GM12864 (cell line): ENCODE results near the gene NCOA5.

ENCODE experiments used
- DNase-seq: peaks from one replicate; pipeline ENCODE4 v3.0.0-alpha.2; 2011; ENCODE audit warnings: low read depth
- H3K4me3 ChIP-seq: 2 replicates; pipeline ENCODE4 v1.5.1; 2011; ENCODE audit warnings: mild to moderate bottlenecking, low read depth, low read length, control low read depth
- TF ChIP-seq, protein P1 (sequence below): IDR thresholded peaks from 2 replicates; pipeline ENCODE4 v1.5.1; 2011; ENCODE audit warnings: low read depth, mild to moderate bottlenecking, moderate library complexity, low read length, control low read depth, inconsistent platforms; ENCODE audit errors: missing control alignments

NCOA5 gene

GRCh38 chr20:46031701-46032254, 58.0 kb downstream of the NCOA5 start:
- TF ChIP-seq, protein P1, sequence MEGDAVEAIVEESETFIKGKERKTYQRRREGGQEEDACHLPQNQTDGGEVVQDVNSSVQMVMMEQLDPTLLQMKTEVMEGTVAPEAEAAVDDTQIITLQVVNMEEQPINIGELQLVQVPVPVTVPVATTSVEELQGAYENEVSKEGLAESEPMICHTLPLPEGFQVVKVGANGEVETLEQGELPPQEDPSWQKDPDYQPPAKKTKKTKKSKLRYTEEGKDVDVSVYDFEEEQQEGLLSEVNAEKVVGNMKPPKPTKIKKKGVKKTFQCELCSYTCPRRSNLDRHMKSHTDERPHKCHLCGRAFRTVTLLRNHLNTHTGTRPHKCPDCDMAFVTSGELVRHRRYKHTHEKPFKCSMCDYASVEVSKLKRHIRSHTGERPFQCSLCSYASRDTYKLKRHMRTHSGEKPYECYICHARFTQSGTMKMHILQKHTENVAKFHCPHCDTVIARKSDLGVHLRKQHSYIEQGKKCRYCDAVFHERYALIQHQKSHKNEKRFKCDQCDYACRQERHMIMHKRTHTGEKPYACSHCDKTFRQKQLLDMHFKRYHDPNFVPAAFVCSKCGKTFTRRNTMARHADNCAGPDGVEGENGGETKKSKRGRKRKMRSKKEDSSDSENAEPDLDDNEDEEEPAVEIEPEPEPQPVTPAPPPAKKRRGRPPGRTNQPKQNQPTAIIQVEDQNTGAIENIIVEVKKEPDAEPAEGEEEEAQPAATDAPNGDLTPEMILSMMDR = no peak
- no peak overlapping the region for H3K4me3 ChIP-seq
- no peak for DNase-seq

DNA sequence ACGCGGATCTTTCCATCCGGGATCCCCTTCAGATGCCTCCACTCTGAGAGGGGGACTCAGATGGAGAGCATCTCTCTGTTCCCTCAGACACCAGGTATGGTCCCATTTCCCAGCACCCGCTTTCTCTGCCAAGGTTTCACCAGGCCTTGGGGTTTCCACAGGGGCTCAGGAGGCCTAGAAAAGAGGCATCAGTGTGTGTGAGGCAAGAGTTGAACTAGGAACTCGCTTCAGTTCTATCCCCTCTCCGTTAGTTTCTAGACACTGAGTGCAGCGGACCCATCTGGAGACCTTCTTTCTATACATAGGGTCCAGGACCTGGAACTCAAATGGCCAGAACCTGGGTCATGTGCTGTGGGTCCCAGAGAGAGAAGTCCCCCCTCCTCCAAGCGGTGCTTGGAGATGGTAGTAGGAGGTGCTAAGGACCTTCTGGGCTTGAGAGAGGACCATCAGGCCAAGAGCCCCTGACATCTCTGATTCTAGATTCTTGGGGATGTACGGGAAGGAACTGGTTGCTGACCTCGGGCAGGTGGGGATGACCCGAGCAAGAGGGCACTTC, 58.7 kb downstream of the NCOA5 start:
- DNase-seq = no peak
- no peak overlapping the region for H3K4me3 ChIP-seq
- TF ChIP-seq, protein P1 = no peak

DNA sequence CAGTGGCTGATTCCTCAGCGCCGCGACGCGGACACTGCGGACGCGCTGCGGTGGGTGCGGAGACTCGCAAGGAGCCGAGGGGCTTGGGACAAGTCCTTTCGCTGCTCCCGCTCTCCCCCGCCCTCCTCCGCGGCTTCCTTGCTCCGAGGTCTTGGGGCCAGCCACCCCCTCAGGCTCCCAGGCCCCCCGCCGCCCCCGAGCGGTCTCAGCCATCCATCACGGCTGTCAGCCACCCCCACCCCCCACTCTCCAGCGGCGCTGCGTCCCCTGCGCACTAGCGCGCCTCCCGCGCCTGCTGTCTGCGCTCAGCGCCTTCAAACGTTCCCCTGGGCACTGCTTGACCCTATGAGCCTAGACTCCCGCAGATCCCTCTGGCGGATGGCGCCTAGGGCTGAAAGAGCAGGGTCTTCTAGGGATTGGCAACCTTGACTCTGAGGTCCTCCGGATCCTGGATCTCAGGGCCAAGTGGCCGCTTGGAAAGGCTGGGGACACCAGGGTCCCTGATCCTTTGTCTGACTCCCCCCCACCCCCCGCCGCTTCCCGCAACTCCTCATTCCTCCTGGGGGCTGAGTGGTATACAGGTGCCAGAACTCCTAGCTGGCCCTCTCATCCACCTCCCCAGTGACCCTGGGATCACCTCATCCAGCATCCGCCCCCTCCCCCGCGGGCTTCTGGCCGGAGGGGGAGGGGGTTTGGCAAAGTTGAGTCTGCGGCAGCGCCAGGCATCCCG, 59.3 kb downstream of the NCOA5 start:
- DNase-seq = no peak
- H3K4me3 ChIP-seq = no peak overlapping the region

GRCh38 chr20:46028772-46029371, 60.9 kb downstream of the NCOA5 start, which contains the start of gene SLC12A5:
Gene SLC12A5, plus strand, starts transcription at chr20:46029215. Its CDS starts 130 bp downstream, at chr20:46029345.
- DNase-seq = no peak
- H3K4me3 ChIP-seq = no peak within 1 kb of the TSS
- TF ChIP-seq, protein P1 = no peak

More for the DNA sequence above, 59.3 kb downstream of the NCOA5 start:
- TF ChIP-seq, protein P1 = no peak

DNA sequence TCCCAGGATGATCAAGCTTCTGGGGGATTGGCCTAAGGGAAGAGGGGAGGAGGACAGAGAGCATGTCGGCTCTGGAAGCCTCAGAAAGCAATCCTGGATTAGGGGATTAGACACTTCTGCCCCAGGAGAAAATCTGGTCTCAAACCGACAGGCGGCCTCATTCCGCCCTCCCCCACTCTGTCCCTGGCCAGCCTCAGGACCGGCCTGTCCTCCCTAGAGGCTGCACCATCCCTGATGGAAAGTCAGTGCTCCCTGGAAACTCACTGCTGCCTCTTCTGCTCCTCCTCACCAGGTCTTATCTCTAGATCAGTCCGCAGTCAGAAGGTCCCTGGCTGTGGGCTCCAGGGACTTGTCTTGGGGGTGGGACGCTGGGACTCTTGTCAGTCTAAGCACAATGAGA, 61.7 kb downstream of the NCOA5 start:
- DNase-seq = no peak
- TF ChIP-seq, protein P1 = no peak

DNA sequence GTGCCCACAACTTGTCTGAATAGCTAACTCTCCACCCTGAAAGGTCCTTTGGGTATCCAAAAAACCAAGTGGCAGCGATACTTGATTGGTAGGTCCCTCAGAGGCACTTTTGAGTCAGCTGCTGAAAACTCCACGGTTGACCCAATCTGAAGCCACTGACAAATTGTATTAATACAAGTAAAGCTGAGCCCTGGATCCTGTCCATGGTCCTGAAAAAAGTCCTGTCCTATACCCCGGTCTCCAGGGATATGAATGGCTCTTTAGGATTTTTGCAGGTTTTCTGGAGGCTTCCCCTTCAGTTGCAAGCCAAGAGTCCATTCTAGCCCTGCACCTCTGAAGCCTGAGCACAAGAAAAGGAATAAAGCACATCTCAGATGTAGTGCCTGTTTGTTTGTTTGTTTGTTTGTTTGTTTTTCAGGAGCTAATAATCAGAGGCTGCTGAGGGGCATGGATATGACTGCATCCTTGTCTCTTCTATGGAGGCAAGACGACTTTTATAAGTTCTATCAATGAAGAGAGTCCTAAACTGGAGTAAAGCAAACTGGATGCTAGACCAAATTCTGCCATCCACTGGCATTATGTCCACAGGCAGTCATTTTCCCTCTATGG, 62.4 kb downstream of the NCOA5 start:
- H3K4me3 ChIP-seq = no peak overlapping the region
- TF ChIP-seq, protein P1 = no peak
- DNase-seq = no peak

More for the DNA sequence above, 61.7 kb downstream of the NCOA5 start:
- H3K4me3 ChIP-seq = no peak overlapping the region
